GM21576 (cell line): ENCODE data around the gene ADGRF4.
A peak's percentile ranks its signal among the peaks of the same experiment; 100 is the strongest.
"Not testable (repeated sequence)": the region's sequence is repeated elsewhere in the genome, so short reads cannot be mapped to it uniquely, and the experiment has no call there.

Source experiments
- ATAC-seq: cut with Tn5 transposase; IDR thresholded peaks from one replicate; pipeline ENCODE4 v1.9.1; 2021; ENCODE audit warnings: mild to moderate bottlenecking, moderate library complexity; ENCODE audit not compliant: unreplicated experiment

ADGRF4 gene

DNA sequence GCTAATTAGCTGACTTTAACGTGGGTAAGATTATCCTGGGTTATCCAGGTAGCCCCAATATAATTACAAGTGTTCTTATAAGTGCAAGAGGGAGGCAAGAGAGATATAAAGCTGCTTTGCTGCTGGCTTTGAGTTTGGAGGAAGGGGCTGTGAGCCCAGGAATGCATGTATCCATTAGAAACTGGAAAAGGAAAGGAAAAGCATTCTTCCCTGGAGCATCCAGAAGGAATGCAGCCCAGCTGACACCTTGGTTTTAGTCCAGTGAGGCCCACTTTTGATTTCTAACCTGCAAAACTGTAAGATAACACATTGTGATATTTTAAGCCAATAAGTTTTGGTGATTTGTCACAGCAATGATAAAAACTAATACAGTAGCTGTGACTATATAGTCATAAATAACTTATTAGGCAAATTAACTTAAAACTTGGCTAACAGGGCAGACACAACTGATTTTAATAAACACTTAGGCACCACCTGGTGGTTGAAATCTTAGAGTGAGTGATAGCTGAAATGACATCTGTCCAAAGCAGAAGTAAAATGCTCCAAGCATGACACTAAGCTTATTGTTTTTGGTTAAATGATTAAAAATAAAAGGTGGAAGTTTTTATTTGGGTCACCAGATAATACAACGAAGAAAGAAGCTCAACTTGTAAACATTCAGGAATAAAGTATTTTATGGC, 35.6 kb downstream of the ADGRF4 start:
- peak; percentile 73 for ATAC-seq

DNA sequence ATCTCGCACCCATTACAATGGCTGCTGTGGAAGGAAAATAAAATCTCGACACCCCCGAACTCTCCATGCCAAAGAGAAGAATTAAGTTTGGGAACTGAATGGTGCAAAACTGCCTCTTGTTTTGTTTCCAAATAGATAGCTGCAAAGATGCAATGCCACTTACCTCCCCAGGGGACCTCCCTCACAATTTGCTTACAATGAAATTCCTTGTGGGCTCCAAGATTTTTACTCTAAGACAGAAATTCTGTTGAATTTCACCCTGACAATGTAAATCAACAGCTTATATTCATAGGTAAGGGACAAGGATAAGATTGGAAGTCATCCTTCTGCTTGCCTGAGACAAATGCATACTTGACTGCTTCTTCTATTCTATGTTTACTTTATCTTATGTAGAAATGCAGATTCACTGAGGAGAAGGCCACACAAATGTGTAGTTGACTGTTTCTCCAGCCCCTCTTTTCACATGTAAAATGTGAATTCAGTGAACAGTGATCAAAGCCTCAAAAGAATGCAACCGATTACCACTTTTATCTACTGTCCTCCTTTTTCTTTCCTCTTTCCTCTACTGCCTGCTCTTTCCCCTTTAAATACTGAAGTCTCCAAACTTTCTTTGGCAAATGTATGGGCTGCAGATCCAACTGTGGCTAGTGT, 36.6 kb downstream of the ADGRF4 start:
- no peak for ATAC-seq

DNA sequence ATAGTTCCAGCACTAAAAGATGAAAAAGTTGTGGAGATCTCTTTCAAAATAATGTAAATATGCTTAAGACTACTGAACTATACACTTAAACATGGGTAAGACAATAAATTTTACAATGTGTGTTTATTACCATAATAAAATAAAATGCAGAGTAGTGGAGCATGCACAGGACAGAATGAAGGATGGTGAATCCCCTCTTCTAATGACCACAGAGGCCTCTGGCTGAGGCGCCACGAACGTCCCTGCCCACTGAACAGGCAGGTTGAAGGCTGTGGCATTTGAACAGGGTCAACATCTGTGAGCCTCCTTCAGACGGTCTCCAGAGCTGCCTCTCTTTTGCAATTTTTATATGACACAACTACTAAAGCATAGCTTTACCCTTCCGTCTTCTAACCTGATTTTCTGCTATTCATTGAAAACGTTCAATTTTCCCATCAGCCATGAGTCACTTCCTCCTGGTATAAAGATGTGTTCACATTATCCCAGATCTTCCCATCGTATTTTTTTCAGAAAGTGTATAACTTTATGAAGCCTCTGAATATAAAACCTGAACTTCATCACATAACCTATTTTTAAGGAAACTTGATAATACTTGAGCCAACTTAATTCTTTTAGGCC, 37.8 kb downstream of the ADGRF4 start:
- no peak for ATAC-seq

DNA sequence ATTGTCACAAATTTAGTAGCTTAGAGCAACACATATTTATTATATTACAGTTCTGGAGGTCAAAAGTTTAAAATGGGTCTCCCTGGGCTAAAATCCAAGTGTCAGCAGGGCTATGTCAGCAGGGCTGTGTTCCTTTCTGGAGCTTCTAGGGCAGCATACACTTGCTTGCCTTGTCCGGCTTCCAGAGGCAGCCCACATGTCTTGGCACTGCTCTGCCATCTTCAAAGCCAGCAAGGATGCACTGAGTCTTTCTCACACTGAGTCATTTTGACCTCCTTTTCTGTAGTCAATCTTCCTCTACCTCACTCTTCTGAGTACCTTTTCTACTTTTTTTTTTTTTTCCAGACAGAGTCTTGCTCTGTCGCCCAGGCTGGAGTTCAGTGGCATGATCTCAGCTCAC, 39.0 kb downstream of the ADGRF4 start:
- no peak for ATAC-seq

DNA sequence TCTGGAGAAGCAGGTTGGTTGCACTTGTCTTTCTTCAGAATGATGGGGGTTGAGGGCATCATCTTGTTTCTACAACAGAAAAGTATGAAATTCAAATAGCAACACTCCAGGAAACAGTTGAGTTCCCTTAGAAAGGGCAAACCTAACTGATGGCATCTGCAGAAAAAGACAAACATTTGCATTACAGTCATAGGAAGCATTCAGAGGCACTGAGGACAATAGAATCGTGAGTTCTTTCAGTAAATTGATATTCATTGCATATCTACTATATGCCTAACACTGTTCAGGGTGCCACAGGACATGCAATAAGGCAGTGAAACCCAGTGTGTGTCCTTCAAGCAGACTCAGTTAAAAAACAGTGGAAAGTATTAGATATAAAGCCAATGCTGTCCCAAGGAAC, 42.3 kb downstream of the ADGRF4 start:
- ATAC-seq, result no peak

DNA sequence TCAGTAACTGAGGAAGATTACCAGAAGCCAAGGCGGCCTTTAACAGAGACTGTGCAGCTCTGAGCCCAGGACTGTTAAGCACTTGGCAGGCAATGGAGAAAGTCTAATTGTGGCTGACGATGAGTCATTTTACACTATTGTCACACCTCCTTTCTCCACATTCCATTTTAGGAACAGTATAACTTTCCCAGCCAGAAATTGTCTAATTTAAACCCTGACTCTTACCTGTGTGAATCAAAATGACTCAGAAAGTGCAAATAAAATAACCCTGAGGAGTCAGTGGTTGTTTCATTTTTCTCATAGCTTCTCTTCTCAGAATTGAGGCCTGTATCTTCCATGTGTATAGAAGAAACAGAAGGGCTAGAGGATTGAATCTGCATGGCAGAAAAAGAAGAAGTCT, 43.4 kb downstream of the ADGRF4 start:
- ATAC-seq, result peak; percentile 65

DNA sequence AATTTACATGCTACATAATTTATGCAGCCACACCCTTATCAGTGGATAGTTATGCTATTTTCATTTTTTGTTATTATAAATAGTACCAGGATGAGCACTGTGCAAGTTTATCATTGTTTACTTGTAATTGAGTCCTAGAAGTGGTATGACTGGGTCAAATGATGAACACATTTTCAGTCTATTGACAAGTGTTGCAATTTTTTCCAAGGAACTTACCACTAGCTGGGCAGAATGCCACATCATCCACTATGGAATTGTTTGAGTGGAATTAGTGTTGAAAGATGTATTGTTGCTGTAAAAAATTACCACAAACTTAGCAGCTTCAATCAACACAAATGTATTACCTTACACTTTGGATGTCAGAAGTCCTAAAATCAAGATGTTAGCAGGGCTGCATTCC, 45.4 kb downstream of the ADGRF4 start:
- no peak for ATAC-seq

DNA sequence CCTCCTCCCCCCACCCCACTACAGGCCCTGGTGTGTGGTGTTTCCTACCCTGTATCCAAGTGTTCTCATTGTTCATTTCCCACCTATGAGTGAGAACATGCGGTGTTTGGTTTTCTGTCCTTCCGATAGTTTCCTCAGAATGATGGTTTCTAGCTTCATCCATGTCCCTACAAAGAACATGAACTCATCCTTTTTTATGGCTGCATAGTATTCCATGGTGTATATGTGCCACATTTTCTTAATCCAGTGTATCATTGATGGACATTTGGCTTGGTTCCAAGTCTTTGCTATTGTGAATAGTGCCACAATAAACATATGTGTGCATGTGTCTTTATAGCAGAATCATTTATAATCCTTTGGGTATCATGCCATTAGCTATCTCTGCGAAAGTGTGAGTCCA, 46.9 kb downstream of the ADGRF4 start:
- ATAC-seq, result not testable (repeated sequence)

DNA sequence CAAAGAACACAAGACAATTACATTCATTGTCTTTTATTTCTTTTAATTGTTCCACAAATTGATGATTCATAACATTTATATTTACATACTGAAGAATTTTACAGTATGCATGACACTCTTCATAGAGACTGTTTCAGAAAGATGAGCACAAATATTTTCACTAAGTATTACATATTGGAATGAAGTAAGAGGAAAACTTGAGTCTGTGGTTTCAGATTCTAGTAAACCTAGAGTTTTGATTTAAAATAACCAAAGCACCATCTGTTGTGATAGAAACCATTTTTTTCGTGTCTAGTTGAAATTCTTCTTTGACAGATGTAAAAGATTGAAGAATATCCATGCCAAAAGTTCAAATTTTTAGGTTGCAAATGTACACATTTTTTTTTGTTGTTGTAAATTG, 51.4 kb downstream of the ADGRF4 start:
- no peak for ATAC-seq

DNA sequence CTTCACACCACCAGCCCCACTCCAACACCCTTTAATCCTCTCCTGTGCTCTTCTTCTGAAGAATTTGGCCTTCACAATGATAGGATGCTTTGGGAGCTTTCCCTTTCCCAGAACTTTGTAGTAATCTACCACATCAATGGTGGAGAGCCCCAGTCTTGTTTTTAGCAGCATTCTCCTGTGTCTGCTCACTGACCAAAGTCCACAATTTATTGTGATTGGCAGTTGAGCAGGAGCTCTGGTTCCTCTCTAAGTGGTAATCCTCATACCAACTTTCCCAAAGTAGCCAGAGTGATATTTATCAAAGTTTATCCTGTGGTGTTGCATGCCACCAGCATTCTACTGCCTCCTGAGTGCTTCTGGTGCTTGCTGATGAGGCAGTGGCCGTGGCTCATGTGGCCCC, 54.4 kb downstream of the ADGRF4 start:
- ATAC-seq, result no peak

DNA sequence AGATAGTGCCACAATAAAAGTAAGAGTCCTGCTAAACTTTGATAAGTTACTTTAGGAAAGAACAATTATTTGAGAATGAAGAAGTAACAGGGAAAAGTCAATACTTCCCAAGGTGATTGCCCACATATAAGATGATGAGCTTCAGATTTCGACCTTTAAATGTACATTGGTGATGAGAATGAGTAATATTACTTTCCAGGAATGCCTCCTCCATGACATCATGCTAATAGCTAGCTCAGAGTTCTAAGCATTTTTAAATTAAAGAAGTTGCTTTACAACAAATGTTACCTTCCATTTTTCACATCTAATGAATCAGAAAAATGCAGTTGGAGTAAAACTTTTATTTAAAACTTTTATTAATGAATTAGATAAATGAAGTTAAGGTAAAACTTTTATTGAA, 61.0 kb downstream of the ADGRF4 start:
- no peak for ATAC-seq

DNA sequence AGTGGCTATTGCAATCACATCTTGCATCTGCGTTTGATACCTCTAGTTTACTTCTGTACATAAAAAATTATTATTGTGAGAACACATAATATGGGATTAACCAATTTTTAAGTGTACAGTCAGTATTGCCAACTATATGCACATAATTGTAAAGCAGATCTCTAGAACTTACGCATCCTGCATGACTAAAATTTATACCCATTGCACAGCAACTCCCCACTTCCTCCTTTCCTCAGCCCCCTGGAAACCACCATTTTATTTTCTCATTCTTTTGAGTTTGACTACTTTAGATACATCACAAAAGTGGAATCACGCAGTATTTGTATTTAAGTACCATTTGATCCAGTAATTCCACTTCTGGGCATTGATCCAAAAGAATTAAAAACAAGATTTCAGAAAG, 64.1 kb downstream of the ADGRF4 start:
- no peak for ATAC-seq

DNA sequence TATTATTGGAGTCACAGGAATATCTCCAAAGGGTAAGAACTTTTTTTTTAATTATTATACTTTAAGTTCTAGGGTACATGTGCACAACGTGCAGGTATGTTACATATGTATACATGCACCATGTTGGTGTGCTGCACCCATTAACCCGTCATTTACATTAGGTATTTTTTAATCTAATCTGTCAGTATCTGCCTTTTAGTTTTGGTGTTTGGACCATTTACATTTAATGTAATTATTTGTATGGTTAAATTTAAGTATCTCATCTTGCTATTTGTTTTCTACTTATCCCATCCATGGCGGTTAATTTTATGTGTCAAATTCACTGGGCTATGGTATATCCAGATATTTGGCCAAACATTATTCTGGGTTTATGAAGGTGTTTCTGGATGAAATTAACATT, 68.1 kb downstream of the ADGRF4 start:
- no peak for ATAC-seq

DNA sequence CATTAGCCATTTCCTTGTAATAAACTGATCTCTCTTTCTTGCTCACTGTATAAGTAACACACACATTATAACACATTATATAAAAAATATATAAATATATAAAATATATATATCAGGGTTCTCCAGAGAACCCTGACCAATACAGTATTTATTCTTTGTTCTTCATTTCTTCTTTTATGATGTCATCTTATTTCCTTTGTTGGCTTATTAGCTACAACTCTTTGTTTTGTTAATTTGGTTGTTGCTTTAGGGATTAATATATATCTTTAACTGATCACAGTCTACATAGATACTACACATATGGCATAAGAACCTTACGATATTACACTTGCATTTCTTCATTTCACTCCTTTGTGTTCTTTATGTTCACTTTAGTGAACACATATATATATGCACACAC, 68.7 kb downstream of the ADGRF4 start:
- no peak for ATAC-seq

DNA sequence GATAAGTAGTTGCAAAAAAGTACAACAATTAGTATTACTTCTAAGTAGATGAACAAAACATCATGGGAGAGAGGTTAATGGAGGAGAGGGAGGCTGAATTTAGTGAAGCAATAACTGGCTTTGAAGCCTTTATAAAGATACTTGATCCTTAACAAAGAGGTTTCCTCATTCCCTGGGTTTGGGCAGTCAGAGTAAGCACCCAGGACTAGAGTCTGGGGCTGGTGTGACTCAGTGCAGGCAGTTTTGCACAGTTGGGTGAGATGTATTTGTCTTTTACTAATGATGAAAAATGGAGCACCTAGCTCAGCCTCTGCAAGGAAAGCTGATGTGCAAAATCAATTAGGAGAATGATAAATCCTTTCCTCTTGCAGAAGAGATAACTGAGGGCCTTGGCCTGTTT, 71.6 kb downstream of the ADGRF4 start:
- no peak for ATAC-seq
